Measurements from ENCODE around the gene HMCN2. TPM values are rescaled to one million over a fixed set of nuclear protein-coding genes. Genes with fewer than 3 reads are reported as not detected.

HMCN2 gene
- total and polyA plus RNA-seq, 9 donors: 0.12 to 4.2 (median 0.98) TPM

- Histone ChIP-seq H3K9me3 (no peaks in the 10 kb centered on the region), H3K27me3 (no peaks in the 10 kb centered on the region), H3K27ac (no peak overlapping the region), H3K4me3 (no peak overlapping the region), H3K36me3 (no peaks in the 10 kb centered on the region), H3K4me1 (ENCODE audit: insufficient read depth) (peaks cover 27% of the 10 kb centered on the region)
- WGBS, 3 donors: 93 to 96% (median 94%) methylated on average over 10 of the region's 10 CpGs
- TF ChIP-seq CTCF (IDR thresholded peaks at IDR 0.05) (no peak), EP300 (IDR thresholded peaks at IDR 0.05) (no peak), POLR2A (IDR thresholded peaks at IDR 0.05) (no peak)
- no peak for DNase-seq
- intact Hi-C loops (cut with DNase I): no loop called here
These were observed 188.7 kb downstream of the HMCN2 start for GRCh38 chr9:130454096-130454811.

- no peak for DNase-seq
- H3K27me3 ChIP-seq: no peaks in the 10 kb centered on the region
- no peak for TF ChIP-seq EP300 (IDR thresholded peaks at IDR 0.05)
- no peak for TF ChIP-seq POLR2A (IDR thresholded peaks at IDR 0.05)
- no peak for TF ChIP-seq CTCF (IDR thresholded peaks at IDR 0.05)
- H3K9me3 ChIP-seq: no peaks in the 10 kb centered on the region
- peaks cover 27% of the 10 kb centered on the region for H3K4me1 ChIP-seq (ENCODE audit: insufficient read depth)
- intact Hi-C loops (cut with DNase I): no loop called here
- H3K27ac ChIP-seq: no peak overlapping the region
- no peaks in the 10 kb centered on the region for H3K36me3 ChIP-seq
- no peak overlapping the region for H3K4me3 ChIP-seq
- 32 to 63% (median 59%) methylated on average over 3 of the region's 3 CpGs for WGBS, 3 donors
These were observed 189.3 kb downstream of the HMCN2 start for GRCh38 chr9:130454812-130455325.

GRCh38 chr9:130458027-130458803 lies 192.7 kb downstream of the HMCN2 start:
- 92 to 94% (median 93%) methylated on average over 23 of the region's 23 CpGs for WGBS, 3 donors
- Histone ChIP-seq H3K27me3 (no peaks in the 10 kb centered on the region), H3K36me3 (no peaks in the 10 kb centered on the region), H3K4me1 (ENCODE audit: insufficient read depth) (peaks cover 6% of the 10 kb centered on the region), H3K27ac (no peak overlapping the region), H3K9me3 (no peaks in the 10 kb centered on the region), H3K4me3 (no peak overlapping the region)
- DNase-seq: no peak
- intact Hi-C loops (cut with DNase I): no loop called here
- TF ChIP-seq EP300 (IDR thresholded peaks at IDR 0.05): no peak
- TF ChIP-seq CTCF (IDR thresholded peaks at IDR 0.05): no peak
- TF ChIP-seq POLR2A (IDR thresholded peaks at IDR 0.05): no peak

GRCh38 chr9:130458804-130459067 lies 193.2 kb downstream of the HMCN2 start:
- Histone ChIP-seq H3K27me3 (no peaks in the 10 kb centered on the region), H3K36me3 (no peaks in the 10 kb centered on the region), H3K27ac (no peak overlapping the region), H3K9me3 (no peaks in the 10 kb centered on the region), H3K4me1 (ENCODE audit: insufficient read depth) (peaks cover 1% of the 10 kb centered on the region), H3K4me3 (no peak overlapping the region)
- intact Hi-C loops (cut with DNase I): no loop called here
- 79 to 87% (median 79%) methylated on average over 5 of the region's 5 CpGs for WGBS, 3 donors
- no peak for DNase-seq
- no peak for TF ChIP-seq EP300 (IDR thresholded peaks at IDR 0.05)
- no peak for TF ChIP-seq CTCF (IDR thresholded peaks at IDR 0.05)
- no peak for TF ChIP-seq POLR2A (IDR thresholded peaks at IDR 0.05)

All from ovary (tissue), 9 donors.